Neural crest cell (in vitro differentiated cells): ENCODE results near the gene CASQ2. TPM values are rescaled to one million over a fixed set of nuclear protein-coding genes. Genes with fewer than 3 reads are reported as not detected.

Experiments used
- DNase-seq: peaks from one replicate; pipeline ENCODE4 v3.0.0; 2021; ENCODE audit warnings: low read depth, mixed read lengths, low spot score
- H3K27ac Mint-ChIP-seq: one replicate; pipeline ENCODE4 v1.8.0; 2021; ENCODE audit warnings: mild to moderate bottlenecking, mixed read lengths; ENCODE audit not compliant: unreplicated experiment
- H3K27me3 Mint-ChIP-seq: 2 replicates; pipeline ENCODE4 v1.8.0; 2021; ENCODE audit warnings: low read depth, mild to moderate bottlenecking, mixed read lengths
- H3K36me3 Mint-ChIP-seq: 2 replicates; pipeline ENCODE4 v1.8.0; 2021; ENCODE audit warnings: low read depth, mild to moderate bottlenecking, mixed read lengths
- H3K4me1 Mint-ChIP-seq: 2 replicates; pipeline ENCODE4 v1.8.0; 2021; ENCODE audit warnings: mixed read lengths
- H3K4me3 Mint-ChIP-seq: one replicate; pipeline ENCODE4 v1.8.0; 2021; ENCODE audit warnings: mild to moderate bottlenecking, mixed read lengths
- H3K9me3 Mint-ChIP-seq: 2 replicates; pipeline ENCODE4 v1.8.0; 2021; ENCODE audit warnings: mixed read lengths
- CTCF ChIP-seq: fragments of 200-600 bp; sonication (generic); conservative IDR thresholded peaks from 2 replicates; pipeline ENCODE4 v1.5.0; 2021; ENCODE audit warnings: antibody characterized with exemption, mild to moderate bottlenecking
- total RNA-seq: library from RNA; stranded (reverse); gene quantifications from 2 replicates; pipeline ENCODE4 v1.2.1, GENCODE V29; 2021

Gene CASQ2
- total RNA-seq, 1 donor from 2014 or later, result 0.12 TPM

- H3K4me1 Mint-ChIP-seq, result no peaks in the 10 kb centered on the region
- peaks cover 3% of the 10 kb centered on the region for H3K9me3 Mint-ChIP-seq
- TF ChIP-seq CTCF, result no peak
- H3K36me3 Mint-ChIP-seq, result no peaks in the 10 kb centered on the region
- H3K27ac Mint-ChIP-seq, result no peak overlapping the region
- no peak overlapping the region for H3K4me3 Mint-ChIP-seq
- H3K27me3 Mint-ChIP-seq, result no peaks in the 10 kb centered on the region
- no peak for DNase-seq
Observed at GRCh38 chr1:115757856-115758255, 10.7 kb downstream of the CASQ2 start.

GRCh38 chr1:115757326-115757725 lies 11.2 kb downstream of the CASQ2 start:
- Mint-ChIP-seq H3K36me3 (no peaks in the 10 kb centered on the region), H3K9me3 (peaks cover 3% of the 10 kb centered on the region), H3K4me3 (no peak overlapping the region), H3K4me1 (no peaks in the 10 kb centered on the region), H3K27me3 (no peaks in the 10 kb centered on the region), H3K27ac (no peak overlapping the region)
- no peak for DNase-seq
- TF ChIP-seq CTCF, result no peak

- Mint-ChIP-seq H3K4me1 (no peaks in the 10 kb centered on the region), H3K27ac (no peak overlapping the region), H3K4me3 (no peak overlapping the region)
Observed at GRCh38 chr1:115755456-115756370, 12.8 kb downstream of the CASQ2 start.

GRCh38 chr1:115753830-115754229 lies 14.7 kb downstream of the CASQ2 start:
- no peak for DNase-seq
- TF ChIP-seq CTCF, result no peak
- Mint-ChIP-seq H3K4me3 (no peak overlapping the region), H3K9me3 (no peaks in the 10 kb centered on the region), H3K36me3 (no peaks in the 10 kb centered on the region), H3K4me1 (no peaks in the 10 kb centered on the region), H3K27ac (no peak overlapping the region), H3K27me3 (no peaks in the 10 kb centered on the region)

More at GRCh38 chr1:115755456-115756370, 12.8 kb downstream of the CASQ2 start:
- Mint-ChIP-seq H3K27me3 (no peaks in the 10 kb centered on the region), H3K36me3 (no peaks in the 10 kb centered on the region), H3K9me3 (peaks cover 3% of the 10 kb centered on the region)
- no peak for DNase-seq
- no peak for TF ChIP-seq CTCF

GRCh38 chr1:115753361-115753760 lies 15.2 kb downstream of the CASQ2 start:
- Mint-ChIP-seq H3K36me3 (no peaks in the 10 kb centered on the region), H3K9me3 (no peaks in the 10 kb centered on the region), H3K27ac (no peak overlapping the region), H3K4me1 (peaks cover 4% of the 10 kb centered on the region), H3K27me3 (no peaks in the 10 kb centered on the region), H3K4me3 (no peak overlapping the region)
- TF ChIP-seq CTCF, result no peak
- DNase-seq, result no peak
